SK-N-SH treated with all-trans-retinoic acid at 6 μM for 48 hours (cell line): ENCODE measurements around the gene WDR91.

Source experiments
- ATAC-seq: fragments of 200-7000 bp; cut with Tn5 transposase; 3 replicates; pipeline ENCODE4 v1.9.1; 2020; ENCODE audit warnings: mild to moderate bottlenecking, moderate library complexity
- ARNTL ChIP-seq: fragments of 450-650 bp; formaldehyde crosslinking; IDR thresholded peaks from 2 replicates; pipeline ENCODE4 v1.5.0; 2020; ENCODE audit warnings: low read depth, mild to moderate bottlenecking, moderate library complexity, borderline replicate concordance
- CSDC2 ChIP-seq: fragments of 250-450 bp; sonication (Bioruptor Pico); IDR thresholded peaks from 2 replicates; pipeline ENCODE4 v1.5.0; 2020; ENCODE audit warnings: mild to moderate bottlenecking, moderate library complexity
- ESRRG ChIP-seq: fragments of 250-450 bp; sonication (Bioruptor Pico); IDR thresholded peaks from 2 replicates; pipeline ENCODE4 v1.6.1; 2021; ENCODE audit warnings: mild to moderate bottlenecking
- GLIS3 ChIP-seq: fragments of 250-450 bp; sonication (Bioruptor Pico); IDR thresholded peaks from 2 replicates; pipeline ENCODE4 v1.5.0; 2020; ENCODE audit warnings: mild to moderate bottlenecking, moderate library complexity
- ISL1 ChIP-seq: fragments of 250-450 bp; sonication (Bioruptor Pico); IDR thresholded peaks from 2 replicates; pipeline ENCODE4 v2.1.2; 2022; ENCODE audit warnings: mild to moderate bottlenecking, moderate library complexity
- OSR1 ChIP-seq: fragments of 250-450 bp; sonication (Bioruptor Pico); IDR thresholded peaks from 2 replicates; pipeline ENCODE4 v1.8.0; 2022; ENCODE audit warnings: moderate library complexity, mild to moderate bottlenecking, inconsistent platforms
- PPARA ChIP-seq: fragments of 250-450 bp; sonication (Bioruptor Pico); IDR thresholded peaks from 2 replicates; pipeline ENCODE4 v1.5.0; 2020; ENCODE audit warnings: mild to moderate bottlenecking, borderline replicate concordance
- RARB ChIP-seq: fragments of 250-450 bp; sonication (Bioruptor Pico); IDR thresholded peaks from 2 replicates; pipeline ENCODE4 v1.8.0; 2021; ENCODE audit warnings: mild to moderate bottlenecking, moderate library complexity
- SNAI2 ChIP-seq: fragments of 250-450 bp; sonication (Bioruptor Pico); IDR thresholded peaks from 2 replicates; pipeline ENCODE4 v1.5.0; 2020; ENCODE audit warnings: mild to moderate bottlenecking, moderate library complexity
- TCF4 ChIP-seq: fragments of 250-450 bp; sonication (Bioruptor Pico); IDR thresholded peaks from 2 replicates; pipeline ENCODE4 v1.8.0; 2021; ENCODE audit warnings: mild to moderate bottlenecking, moderate library complexity, borderline replicate concordance
- TOX ChIP-seq: fragments of 250-450 bp; sonication (Bioruptor Pico); IDR thresholded peaks from 2 replicates; pipeline ENCODE4 v1.8.0; 2021; ENCODE audit warnings: mild to moderate bottlenecking, moderate library complexity, borderline replicate concordance
- ZC3H10 ChIP-seq: fragments of 250-450 bp; sonication (Bioruptor Pico); IDR thresholded peaks from 2 replicates; pipeline ENCODE4 v1.5.1; 2021; ENCODE audit warnings: mild to moderate bottlenecking, moderate library complexity
- ZNF565 ChIP-seq: fragments of 450-650 bp; formaldehyde crosslinking; conservative IDR thresholded peaks from 2 replicates; pipeline ENCODE4 v1.5.0; 2020; ENCODE audit warnings: low read depth, mild to moderate bottlenecking, moderate library complexity
- ZNF70 ChIP-seq: fragments of 450-650 bp; formaldehyde crosslinking; IDR thresholded peaks from 2 replicates; pipeline ENCODE4 v1.5.0; 2020; ENCODE audit warnings: mild to moderate bottlenecking, moderate library complexity
- ZNF8 ChIP-seq: fragments of 450-650 bp; formaldehyde crosslinking; IDR thresholded peaks from 2 replicates; pipeline ENCODE4 v1.5.0; 2020; ENCODE audit warnings: mild to moderate bottlenecking, moderate library complexity
- TF ChIP-seq, protein P1 (sequence below): fragments of 250-450 bp; sonication (Bioruptor Pico); IDR thresholded peaks from 2 replicates; pipeline ENCODE4 v1.8.0; 2020; ENCODE audit warnings: mild to moderate bottlenecking, moderate library complexity, borderline replicate concordance
- TF ChIP-seq, protein P2 (sequence below): fragments of 250-450 bp; sonication (Bioruptor Pico); IDR thresholded peaks from 2 replicates; pipeline ENCODE4 v1.5.0; 2020; ENCODE audit warnings: mild to moderate bottlenecking, moderate library complexity
- TF ChIP-seq, protein P3 (sequence below): fragments of 250-450 bp; sonication (Bioruptor Pico); IDR thresholded peaks from 2 replicates; pipeline ENCODE4 v1.8.0; 2021; ENCODE audit warnings: low read depth, mild to moderate bottlenecking, moderate library complexity, borderline replicate concordance
- TF ChIP-seq, protein P4 (sequence below): fragments of 250-450 bp; sonication (Bioruptor Pico); IDR thresholded peaks from 2 replicates; pipeline ENCODE4 v1.5.1; 2020; ENCODE audit warnings: low read depth, mild to moderate bottlenecking, moderate library complexity

Gene WDR91

DNA sequence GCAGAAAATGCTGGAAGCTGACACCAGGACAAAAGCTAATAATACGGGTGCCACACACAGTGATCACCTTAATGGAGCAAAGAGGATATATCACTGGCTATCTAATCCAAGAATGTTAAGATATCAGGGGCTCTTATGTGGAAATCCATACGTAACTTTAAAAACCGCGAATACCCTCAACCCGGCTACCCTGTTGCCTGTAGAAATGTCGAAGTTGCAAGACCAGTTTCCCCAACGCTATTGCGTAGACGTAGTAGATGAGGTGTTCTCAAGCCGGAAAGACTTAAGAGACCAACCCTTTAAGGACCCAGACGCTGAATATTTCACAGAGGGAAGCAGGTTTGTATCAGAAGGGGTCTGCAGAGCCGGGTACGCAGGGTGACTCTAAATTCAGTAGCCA is 33.0 kb downstream of the WDR91 start:
- TF ChIP-seq ZNF70, result no peak
- no peak for TF ChIP-seq ARNTL (CRISPR knock-in tag)
- TF ChIP-seq CSDC2 (CRISPR knock-in tag), result no peak
- ATAC-seq, result no peak

DNA sequence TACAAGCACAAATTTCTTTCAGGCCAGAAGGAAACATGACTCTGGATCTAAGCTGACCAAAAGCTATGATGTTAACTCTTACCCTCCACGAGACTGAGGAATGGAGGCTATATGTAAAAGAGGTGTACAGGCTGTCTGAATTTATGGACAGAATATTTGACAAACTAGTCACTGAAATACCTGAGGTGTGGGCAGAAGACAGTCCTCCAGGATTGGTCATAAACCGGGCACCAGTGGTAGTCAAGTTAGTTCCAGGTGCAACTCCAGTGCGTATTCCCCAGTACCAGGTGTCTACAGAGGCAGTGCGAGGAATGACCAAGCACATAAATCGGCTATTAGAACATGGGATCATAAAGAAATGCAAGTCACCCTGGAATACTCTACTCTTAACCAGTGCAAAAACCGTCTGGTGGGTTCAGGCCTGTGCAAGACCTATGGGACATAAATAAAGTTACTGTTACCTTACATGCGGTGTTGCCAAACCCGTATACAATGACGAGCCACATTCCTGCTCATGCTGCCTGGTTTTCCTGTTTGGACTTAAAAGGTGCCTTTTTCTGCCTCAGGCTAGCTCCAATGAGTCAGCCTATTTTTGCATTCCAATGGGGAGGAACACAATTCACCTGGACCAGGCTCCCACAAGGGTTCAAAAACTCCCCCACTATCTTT is 34.2 kb downstream of the WDR91 start:
- TF ChIP-seq ESRRG (CRISPR knock-in tag) (no peak), ARNTL (CRISPR knock-in tag) (no peak), SNAI2 (CRISPR knock-in tag) (no peak), TOX (CRISPR knock-in tag) (no peak), GLIS3 (CRISPR knock-in tag) (no peak), ZNF8 (CRISPR knock-in tag) (no peak), ISL1 (CRISPR knock-in tag) (no peak), ZC3H10 (CRISPR knock-in tag) (no peak), TCF4 (CRISPR knock-in tag) (no peak), ZNF70 (no peak), OSR1 (no peak), ZNF565 (no peak)
- TF ChIP-seq, protein P1, sequence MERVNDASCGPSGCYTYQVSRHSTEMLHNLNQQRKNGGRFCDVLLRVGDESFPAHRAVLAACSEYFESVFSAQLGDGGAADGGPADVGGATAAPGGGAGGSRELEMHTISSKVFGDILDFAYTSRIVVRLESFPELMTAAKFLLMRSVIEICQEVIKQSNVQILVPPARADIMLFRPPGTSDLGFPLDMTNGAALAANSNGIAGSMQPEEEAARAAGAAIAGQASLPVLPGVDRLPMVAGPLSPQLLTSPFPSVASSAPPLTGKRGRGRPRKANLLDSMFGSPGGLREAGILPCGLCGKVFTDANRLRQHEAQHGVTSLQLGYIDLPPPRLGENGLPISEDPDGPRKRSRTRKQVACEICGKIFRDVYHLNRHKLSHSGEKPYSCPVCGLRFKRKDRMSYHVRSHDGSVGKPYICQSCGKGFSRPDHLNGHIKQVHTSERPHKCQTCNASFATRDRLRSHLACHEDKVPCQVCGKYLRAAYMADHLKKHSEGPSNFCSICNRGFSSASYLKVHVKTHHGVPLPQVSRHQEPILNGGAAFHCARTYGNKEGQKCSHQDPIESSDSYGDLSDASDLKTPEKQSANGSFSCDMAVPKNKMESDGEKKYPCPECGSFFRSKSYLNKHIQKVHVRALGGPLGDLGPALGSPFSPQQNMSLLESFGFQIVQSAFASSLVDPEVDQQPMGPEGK (CRISPR knock-in tag), result no peak
- TF ChIP-seq, protein P2, sequence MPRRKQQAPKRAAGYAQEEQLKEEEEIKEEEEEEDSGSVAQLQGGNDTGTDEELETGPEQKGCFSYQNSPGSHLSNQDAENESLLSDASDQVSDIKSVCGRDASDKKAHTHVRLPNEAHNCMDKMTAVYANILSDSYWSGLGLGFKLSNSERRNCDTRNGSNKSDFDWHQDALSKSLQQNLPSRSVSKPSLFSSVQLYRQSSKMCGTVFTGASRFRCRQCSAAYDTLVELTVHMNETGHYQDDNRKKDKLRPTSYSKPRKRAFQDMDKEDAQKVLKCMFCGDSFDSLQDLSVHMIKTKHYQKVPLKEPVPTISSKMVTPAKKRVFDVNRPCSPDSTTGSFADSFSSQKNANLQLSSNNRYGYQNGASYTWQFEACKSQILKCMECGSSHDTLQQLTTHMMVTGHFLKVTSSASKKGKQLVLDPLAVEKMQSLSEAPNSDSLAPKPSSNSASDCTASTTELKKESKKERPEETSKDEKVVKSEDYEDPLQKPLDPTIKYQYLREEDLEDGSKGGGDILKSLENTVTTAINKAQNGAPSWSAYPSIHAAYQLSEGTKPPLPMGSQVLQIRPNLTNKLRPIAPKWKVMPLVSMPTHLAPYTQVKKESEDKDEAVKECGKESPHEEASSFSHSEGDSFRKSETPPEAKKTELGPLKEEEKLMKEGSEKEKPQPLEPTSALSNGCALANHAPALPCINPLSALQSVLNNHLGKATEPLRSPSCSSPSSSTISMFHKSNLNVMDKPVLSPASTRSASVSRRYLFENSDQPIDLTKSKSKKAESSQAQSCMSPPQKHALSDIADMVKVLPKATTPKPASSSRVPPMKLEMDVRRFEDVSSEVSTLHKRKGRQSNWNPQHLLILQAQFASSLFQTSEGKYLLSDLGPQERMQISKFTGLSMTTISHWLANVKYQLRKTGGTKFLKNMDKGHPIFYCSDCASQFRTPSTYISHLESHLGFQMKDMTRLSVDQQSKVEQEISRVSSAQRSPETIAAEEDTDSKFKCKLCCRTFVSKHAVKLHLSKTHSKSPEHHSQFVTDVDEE (CRISPR knock-in tag), result no peak
- TF ChIP-seq, protein P3, sequence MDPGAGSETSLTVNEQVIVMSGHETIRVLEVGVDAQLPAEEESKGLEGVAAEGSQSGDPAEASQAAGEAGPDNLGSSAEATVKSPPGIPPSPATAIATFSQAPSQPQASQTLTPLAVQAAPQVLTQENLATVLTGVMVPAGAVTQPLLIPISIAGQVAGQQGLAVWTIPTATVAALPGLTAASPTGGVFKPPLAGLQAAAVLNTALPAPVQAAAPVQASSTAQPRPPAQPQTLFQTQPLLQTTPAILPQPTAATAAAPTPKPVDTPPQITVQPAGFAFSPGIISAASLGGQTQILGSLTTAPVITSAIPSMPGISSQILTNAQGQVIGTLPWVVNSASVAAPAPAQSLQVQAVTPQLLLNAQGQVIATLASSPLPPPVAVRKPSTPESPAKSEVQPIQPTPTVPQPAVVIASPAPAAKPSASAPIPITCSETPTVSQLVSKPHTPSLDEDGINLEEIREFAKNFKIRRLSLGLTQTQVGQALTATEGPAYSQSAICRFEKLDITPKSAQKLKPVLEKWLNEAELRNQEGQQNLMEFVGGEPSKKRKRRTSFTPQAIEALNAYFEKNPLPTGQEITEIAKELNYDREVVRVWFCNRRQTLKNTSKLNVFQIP (CRISPR knock-in tag), result no peak
- no peak; the same call in 2 of the 3 replicates for ATAC-seq

DNA sequence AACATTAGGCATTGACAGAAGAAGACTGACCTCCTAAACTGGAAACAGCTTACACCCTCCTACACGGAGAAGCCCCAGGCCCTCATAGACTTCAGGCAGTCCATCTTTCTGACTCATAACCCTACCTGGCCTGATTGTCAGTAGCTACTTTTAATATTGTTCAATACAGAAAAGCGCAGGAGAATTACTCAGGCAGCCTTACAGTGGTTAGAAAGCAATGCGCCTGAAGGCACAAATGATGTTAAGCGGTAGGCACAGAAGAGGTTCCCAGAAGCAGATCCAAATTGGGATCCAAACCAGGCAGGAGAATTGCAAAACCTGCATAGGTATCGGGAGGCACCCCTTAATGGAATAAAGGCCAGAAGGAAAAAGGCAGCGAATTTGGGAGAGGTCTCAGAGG is 35.4 kb downstream of the WDR91 start:
- ATAC-seq, result no peak
- TF ChIP-seq TCF4 (CRISPR knock-in tag) (no peak), ZNF565 (no peak), ZNF70 (no peak), ISL1 (CRISPR knock-in tag) (no peak)
- TF ChIP-seq, protein P1 (CRISPR knock-in tag), result no peak
- TF ChIP-seq, protein P4, sequence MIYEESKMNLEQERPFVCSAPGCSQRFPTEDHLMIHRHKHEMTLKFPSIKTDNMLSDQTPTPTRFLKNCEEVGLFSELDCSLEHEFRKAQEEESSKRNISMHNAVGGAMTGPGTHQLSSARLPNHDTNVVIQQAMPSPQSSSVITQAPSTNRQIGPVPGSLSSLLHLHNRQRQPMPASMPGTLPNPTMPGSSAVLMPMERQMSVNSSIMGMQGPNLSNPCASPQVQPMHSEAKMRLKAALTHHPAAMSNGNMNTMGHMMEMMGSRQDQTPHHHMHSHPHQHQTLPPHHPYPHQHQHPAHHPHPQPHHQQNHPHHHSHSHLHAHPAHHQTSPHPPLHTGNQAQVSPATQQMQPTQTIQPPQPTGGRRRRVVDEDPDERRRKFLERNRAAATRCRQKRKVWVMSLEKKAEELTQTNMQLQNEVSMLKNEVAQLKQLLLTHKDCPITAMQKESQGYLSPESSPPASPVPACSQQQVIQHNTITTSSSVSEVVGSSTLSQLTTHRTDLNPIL (CRISPR knock-in tag), result no peak

DNA sequence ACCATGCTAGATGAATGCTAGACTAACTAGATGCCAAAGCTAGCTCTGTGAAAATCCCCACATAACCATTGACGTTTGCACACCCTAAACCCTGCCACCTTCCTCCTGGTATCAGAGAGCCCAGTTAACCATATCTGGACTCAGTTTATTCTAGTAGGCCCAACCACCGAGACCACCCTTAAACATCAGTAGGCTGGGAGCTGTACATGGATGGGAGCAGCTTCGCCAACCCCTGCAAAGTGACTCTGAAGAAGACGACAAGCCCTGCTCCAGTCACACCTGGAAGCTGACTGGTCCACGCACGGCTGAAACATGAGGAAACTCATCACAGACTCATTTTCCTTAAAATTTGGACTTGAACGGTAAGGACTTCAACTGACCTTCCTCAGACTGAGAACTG is 36.4 kb downstream of the WDR91 start:
- ATAC-seq, result no peak
- TF ChIP-seq OSR1, result no peak
- TF ChIP-seq, protein P4 (CRISPR knock-in tag), result no peak
- no peak for TF ChIP-seq PPARA (CRISPR knock-in tag)
- TF ChIP-seq ZNF70, result no peak
- no peak for TF ChIP-seq ARNTL (CRISPR knock-in tag)
- TF ChIP-seq RARB (CRISPR knock-in tag), result no peak
- TF ChIP-seq GLIS3 (CRISPR knock-in tag), result no peak
- TF ChIP-seq, protein P2 (CRISPR knock-in tag), result no peak
- TF ChIP-seq CSDC2 (CRISPR knock-in tag), result no peak
